Tibial nerve (tissue), 4 donors: ENCODE results near the gene RWDD1.

Experiments
- CTCF ChIP-seq, 5 experiments: fragments of 200-600 bp in 3 of 5; fragments of 450-650 bp in 2 of 5; sonication (generic) in 3 of 5; IDR thresholded peaks; one replicate each; pipeline ENCODE4 v1.5.1; 2016 to 2019; ENCODE audit warnings: antibody characterized with exemption in 5 of 5, mild to moderate bottlenecking in 3 of 5, moderate library complexity in 2 of 5
- EP300 ChIP-seq, 2 donors: sonication (generic); formaldehyde crosslinking; IDR thresholded peaks; one replicate each; pipeline ENCODE4 v1.6.1; 2017; ENCODE audit warnings: antibody characterized with exemption in 2 of 2, mild to moderate bottlenecking in 1 of 2
- POLR2A ChIP-seq, 2 donors: fragments of 450-650 bp; IDR thresholded peaks; one replicate each; pipeline ENCODE4 v1.6.1; 2017; ENCODE audit warnings: antibody characterized with exemption in 2 of 2, mild to moderate bottlenecking in 2 of 2, moderate library complexity in 2 of 2

- TF ChIP-seq CTCF (IDR thresholded peaks at IDR 0.05), result no peak
- TF ChIP-seq POLR2A (IDR thresholded peaks at IDR 0.05), result no peak
- no peak for TF ChIP-seq EP300 (IDR thresholded peaks at IDR 0.05)
Observed at GRCh38 chr6:116529466-116530290, 41.6 kb upstream of the RWDD1 start.
